Breast epithelium (tissue), 3 donors: ENCODE measurements around the gene RGS12. TPM values are rescaled to one million over a fixed set of nuclear protein-coding genes. Genes with fewer than 3 reads are reported as not detected.

ENCODE experiments used
- total RNA-seq, 3 donors: library from RNA; depleted of rRNA; stranded (reverse); fragments of >200 nt; gene quantifications; one replicate each; pipeline ENCODE4 v1.1.0, GENCODE V29; 2016

The RGS12 gene
- total RNA-seq, 3 donors from 2014 or later, result 24.3 to 94.5 (median 29.9) TPM

Other genes starting within 250 kb of the RGS12 start
- not detected for gene HTT-AS, start 218.5 kb upstream of the RGS12 start, total RNA-seq
- gene HTT, start 218.3 kb upstream of the RGS12 start, total RNA-seq, result 10 to 100 TPM; 53.8 to 71.1 (median 55.1) TPM
- under 1 TPM; 0.48 to 0.88 (median 0.66) TPM for gene MSANTD1, start 43.9 kb upstream of the RGS12 start, total RNA-seq
- 1 to 10 TPM in 1 of 3 donors, under 1 TPM in 1, not detected in 1; 0.59 to 1.3 TPM for gene HGFAC, start 148.9 kb downstream of the RGS12 start, total RNA-seq
- gene DOK7, start 170.3 kb downstream of the RGS12 start, total RNA-seq, result 1 to 10 TPM in 2 of 3 donors, not detected in 1; 1.3 to 3.5 TPM
- 100 to 1,000 TPM; 104 to 204 (median 111) TPM for gene LRPAP1, start 239.4 kb downstream of the RGS12 start, total RNA-seq